Lower leg skin (tissue), 4 donors: ENCODE measurements around the gene TEK. TPM values are rescaled to one million over a fixed set of nuclear protein-coding genes. Genes with fewer than 3 reads are reported as not detected.

ENCODE experiments used
- DNase-seq, 2 donors: peaks; one replicate each; pipeline ENCODE4 v3.0.0-alpha.2; 2019; ENCODE audit warnings: low spot score in 2 of 2
- H3K4me3 ChIP-seq: fragments of 200-600 bp; sonication (generic); 2 replicates; pipeline ENCODE4 v1.5.1; 2017; ENCODE audit warnings: mild to moderate bottlenecking, low read depth; ENCODE audit not compliant: poor library complexity, severe bottlenecking
- POLR2A ChIP-seq, 2 donors: fragments of 450-650 bp; IDR thresholded peaks; one replicate each; pipeline ENCODE4 v1.6.1; 2016 to 2017; ENCODE audit warnings: antibody characterized with exemption in 2 of 2, mild to moderate bottlenecking in 1 of 2, moderate library complexity in 1 of 2
- WGBS, 2 donors: methylation state at CpG; one replicate each; pipeline ENCODE4 v1.1.5; 2018; 5-methylcytosine and 5-hydroxymethylcytosine counted together
- intact Hi-C: fragments of 100-400 bp; cut with DNase I; formaldehyde crosslinking; loops from one replicate; pipeline ENCODE4 v1.15.0; 2023; ENCODE audit warnings: low total_unique reads
- total RNA-seq, 4 donors: library from RNA; depleted of rRNA; stranded (reverse); fragments of >200 nt; gene quantifications; one replicate each; pipeline ENCODE4 v1.1.0, GENCODE V29; 2016
- TF ChIP-seq, protein P1 (sequence below), 3 donors: fragments of 450-650 bp; IDR thresholded peaks; one replicate each; pipeline ENCODE4 v1.5.1; 2016; ENCODE audit warnings: antibody characterized with exemption in 3 of 3, mild to moderate bottlenecking in 3 of 3, moderate library complexity in 2 of 3

TEK gene
- total RNA-seq, result 1 to 10 TPM; 2.5 to 9.2 (median 3.8) TPM

DNA sequence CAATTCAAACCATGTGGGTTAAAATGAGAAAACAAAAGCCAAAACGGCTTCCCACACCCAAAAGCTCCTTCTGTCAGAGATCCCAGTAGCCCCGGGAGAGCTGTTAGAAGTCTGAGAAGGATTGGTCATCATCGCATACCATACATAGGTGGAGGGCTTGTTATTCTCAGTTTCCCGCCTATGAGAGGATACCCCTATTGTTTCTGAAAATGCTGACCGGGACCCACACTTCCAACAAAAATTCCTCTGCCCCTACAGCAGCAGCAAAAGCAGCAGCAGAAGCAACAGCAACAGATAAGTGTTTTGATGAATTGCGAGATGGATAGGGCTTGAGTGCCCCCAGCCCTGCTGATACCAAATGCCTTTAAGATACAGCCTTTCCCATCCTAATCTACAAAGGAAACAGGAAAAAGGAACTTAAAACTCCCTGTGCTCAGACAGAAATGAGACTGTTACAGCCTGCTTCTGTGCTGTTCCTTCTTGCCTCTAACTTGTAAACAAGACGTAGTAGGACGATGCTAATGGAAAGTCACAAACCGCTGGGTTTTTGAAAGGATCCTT, at the start of gene TEK:
TEK (plus strand) TSS at position 245 of the 561 bp plus-strand sequence. CDS start 366 bp downstream, outside the sequence.
- DNase-seq, result no peak
- no peak within 1 kb of the TSS for H3K4me3 ChIP-seq
- 23 to 24% methylated on average over 9 of the region's 9 CpGs for WGBS, 2 donors
- intact Hi-C loops, result no loop called here
- TF ChIP-seq POLR2A (IDR thresholded peaks at IDR 0.05), result no peak
- TF ChIP-seq, protein P1, sequence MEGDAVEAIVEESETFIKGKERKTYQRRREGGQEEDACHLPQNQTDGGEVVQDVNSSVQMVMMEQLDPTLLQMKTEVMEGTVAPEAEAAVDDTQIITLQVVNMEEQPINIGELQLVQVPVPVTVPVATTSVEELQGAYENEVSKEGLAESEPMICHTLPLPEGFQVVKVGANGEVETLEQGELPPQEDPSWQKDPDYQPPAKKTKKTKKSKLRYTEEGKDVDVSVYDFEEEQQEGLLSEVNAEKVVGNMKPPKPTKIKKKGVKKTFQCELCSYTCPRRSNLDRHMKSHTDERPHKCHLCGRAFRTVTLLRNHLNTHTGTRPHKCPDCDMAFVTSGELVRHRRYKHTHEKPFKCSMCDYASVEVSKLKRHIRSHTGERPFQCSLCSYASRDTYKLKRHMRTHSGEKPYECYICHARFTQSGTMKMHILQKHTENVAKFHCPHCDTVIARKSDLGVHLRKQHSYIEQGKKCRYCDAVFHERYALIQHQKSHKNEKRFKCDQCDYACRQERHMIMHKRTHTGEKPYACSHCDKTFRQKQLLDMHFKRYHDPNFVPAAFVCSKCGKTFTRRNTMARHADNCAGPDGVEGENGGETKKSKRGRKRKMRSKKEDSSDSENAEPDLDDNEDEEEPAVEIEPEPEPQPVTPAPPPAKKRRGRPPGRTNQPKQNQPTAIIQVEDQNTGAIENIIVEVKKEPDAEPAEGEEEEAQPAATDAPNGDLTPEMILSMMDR (IDR thresholded peaks at IDR 0.05), result no peak

DNA sequence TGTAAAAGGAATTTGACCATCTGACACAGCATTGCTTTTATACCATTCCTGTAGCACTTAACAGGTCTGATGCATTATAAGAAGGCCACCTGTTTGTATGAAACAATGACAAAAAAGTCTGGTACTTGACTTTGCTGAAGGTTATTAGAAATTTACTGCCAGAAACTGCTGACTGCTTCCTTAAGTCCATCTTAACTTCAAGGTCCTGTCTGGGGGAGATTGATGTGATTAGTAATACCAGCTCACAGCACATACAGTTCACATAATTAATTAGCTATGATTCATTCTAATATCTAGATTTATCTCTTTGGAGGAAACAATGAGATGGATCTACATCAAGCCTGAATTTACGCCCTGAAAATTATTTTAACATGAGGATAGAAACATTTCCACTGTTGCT, 49.6 kb upstream of the TEK start:
- WGBS, 2 donors, result 63 to 75% methylated on average over 1 of the region's 1 CpG
- no peak for DNase-seq

DNA sequence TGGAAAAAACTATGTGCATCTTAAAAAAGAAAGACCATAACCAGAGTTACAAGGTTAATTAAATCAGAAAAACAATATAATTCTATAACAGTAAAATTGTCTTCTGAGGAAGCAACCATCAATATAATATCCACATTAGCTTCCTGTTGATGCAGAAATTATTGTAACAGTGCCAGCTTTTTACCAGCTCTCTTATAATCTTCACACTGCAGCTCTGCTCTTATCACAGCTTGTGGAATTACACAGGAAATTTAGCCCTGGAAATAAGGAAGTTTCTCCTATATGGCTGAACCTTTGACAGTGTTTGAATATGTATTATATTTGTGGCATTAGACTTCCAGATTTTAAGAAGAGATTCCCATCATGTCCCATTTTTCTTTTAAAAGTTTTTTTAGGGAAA, 49.1 kb upstream of the TEK start:
- TF ChIP-seq, protein P1 (IDR thresholded peaks at IDR 0.05), result no peak
- TF ChIP-seq POLR2A (IDR thresholded peaks at IDR 0.05), result no peak
- no peak for DNase-seq
- no peak overlapping the region for H3K4me3 ChIP-seq
- intact Hi-C loops, result no loop called here

More for the DNA sequence above, 49.6 kb upstream of the TEK start:
- TF ChIP-seq POLR2A (IDR thresholded peaks at IDR 0.05), result no peak
- TF ChIP-seq, protein P1 (IDR thresholded peaks at IDR 0.05), result no peak
- intact Hi-C loops, result no loop called here
- H3K4me3 ChIP-seq, result no peak overlapping the region

DNA sequence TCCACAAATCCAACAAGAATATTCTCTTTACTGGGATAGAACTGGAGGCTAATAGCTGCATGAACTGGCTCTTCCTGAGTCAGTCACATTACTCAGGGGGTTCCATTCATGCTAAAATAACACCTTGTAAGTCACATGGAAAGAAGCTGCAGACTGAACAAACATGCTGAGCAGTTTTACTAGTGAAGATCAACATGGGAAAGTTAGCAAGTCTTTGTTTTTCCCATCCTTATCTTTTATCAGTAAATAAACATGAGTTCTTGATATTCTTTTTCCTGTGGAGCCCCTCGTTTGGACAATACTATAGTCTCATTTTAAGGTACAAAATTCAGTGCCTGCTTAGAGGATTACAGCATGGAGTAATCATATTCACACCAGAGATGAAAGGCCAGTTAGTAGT, 43.7 kb upstream of the TEK start:
- H3K4me3 ChIP-seq, result no peak overlapping the region
- intact Hi-C loops, result no loop called here
- 75 to 78% methylated on average over 1 of the region's 1 CpG for whole genome bisulfite sequencing, 2 donors
- no peak for DNase-seq
- TF ChIP-seq POLR2A (IDR thresholded peaks at IDR 0.05), result no peak
- TF ChIP-seq, protein P1 (IDR thresholded peaks at IDR 0.05), result no peak

DNA sequence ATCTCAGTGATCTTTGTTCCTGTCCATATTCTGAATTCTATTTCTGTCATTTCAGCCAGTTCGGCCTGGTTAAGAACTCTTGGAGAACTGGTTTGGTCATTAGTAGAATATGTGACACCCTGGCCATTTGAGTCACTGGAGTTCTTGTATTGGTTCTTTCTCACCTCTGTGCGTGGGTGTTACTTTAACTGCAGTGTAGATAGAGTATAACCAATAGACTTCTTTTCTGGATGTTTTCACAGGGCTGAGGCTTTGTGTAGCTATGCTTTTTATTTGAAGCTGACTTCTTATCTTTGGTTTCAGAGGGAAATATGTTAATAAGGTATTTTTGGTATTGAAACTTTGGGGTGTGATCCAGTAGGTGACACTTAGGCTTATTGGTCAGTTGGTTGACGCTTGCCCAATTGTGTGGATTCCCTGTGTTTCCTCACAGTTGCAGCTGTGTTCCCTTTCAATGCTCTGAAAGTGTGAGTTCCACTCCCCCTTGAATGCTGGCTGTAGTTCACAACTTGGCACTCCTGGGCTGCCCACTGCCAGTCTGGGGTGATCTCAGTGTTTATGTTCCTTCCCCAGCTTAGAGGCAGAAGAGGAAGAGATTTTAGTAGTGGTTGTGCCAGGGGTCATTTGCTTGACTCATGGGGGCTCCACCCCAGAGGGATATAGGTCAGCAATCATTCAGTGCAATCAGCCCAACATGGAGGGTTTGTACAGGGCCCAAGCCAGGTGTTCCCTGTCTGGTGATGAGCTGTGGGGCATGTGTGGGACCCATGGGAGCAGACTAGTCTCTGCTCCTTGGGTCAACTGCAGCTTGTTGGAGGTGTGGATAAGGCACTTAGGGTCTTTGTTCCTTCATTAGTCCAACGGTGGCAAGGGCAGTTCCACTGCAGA, 34.9 kb upstream of the TEK start:
- 71 to 84% methylated on average over 4 of the region's 4 CpGs for WGBS, 2 donors
- TF ChIP-seq, protein P1 (IDR thresholded peaks at IDR 0.05), result no peak
- no peak for TF ChIP-seq POLR2A (IDR thresholded peaks at IDR 0.05)
- no peak for DNase-seq
- intact Hi-C loops, result no loop called here
- H3K4me3 ChIP-seq, result no peak overlapping the region
